Measurements from ENCODE around the gene ADIPOR2.

The ADIPOR2 gene

DNA sequence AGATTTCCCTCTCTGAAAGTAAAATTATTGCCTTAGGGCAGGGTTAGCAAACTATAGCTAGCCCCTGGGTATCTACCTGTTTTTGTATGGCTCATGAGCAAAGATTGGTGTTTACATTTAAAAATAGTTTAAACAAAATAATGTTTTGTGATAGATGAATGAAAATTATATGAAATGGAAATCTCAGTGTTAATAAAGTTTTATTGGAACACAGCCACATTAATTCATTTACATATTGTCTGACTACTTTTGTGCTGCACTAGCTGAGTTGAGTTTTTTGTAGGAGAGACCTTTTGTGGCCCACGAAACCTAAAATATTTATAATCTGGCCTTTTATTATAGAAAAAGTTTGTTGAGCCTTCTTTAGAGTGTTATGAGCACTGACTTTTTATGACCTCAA is 48.5 kb downstream of the ADIPOR2 start:
- Histone ChIP-seq H3K4me2 (ENCODE audit: low read length) (no peak overlapping the region), H3K27me3 (ENCODE audit: insufficient read depth, low read length) (no peaks in the 10 kb centered on the region), H3K4me1 (ENCODE audit: insufficient read depth, low read length, severe bottlenecking) (peaks cover 57% of the 10 kb centered on the region), H3K27ac (ENCODE audit: low read depth, low read length, poor library complexity, severe bottlenecking) (no peak overlapping the region), H3K9me2 (ENCODE audit: low read depth, low read length) (no peaks in the 10 kb centered on the region), H2AFZ (ENCODE audit: low read length) (no peak overlapping the region), H3K9ac (ENCODE audit: low read length) (no peak overlapping the region), H3K4me3 (ENCODE audit: low read depth, low read length, poor library complexity, severe bottlenecking) (no peak overlapping the region), H3K36me3 (ENCODE audit: insufficient read depth, low read length) (no peaks in the 10 kb centered on the region; the same call in 1 of the 2 replicates), H4K20me1 (ENCODE audit: insufficient read depth, low read length) (no peaks in the 10 kb centered on the region), H3K79me2 (ENCODE audit: insufficient read depth, low read length) (peaks cover 67% of the 10 kb centered on the region), H3F3A (ENCODE audit: insufficient read depth, low read length) (no peaks in the 10 kb centered on the region), H3K9me3 (ENCODE audit: low read length) (no peaks in the 10 kb centered on the region)
- TF ChIP-seq, protein P1, sequence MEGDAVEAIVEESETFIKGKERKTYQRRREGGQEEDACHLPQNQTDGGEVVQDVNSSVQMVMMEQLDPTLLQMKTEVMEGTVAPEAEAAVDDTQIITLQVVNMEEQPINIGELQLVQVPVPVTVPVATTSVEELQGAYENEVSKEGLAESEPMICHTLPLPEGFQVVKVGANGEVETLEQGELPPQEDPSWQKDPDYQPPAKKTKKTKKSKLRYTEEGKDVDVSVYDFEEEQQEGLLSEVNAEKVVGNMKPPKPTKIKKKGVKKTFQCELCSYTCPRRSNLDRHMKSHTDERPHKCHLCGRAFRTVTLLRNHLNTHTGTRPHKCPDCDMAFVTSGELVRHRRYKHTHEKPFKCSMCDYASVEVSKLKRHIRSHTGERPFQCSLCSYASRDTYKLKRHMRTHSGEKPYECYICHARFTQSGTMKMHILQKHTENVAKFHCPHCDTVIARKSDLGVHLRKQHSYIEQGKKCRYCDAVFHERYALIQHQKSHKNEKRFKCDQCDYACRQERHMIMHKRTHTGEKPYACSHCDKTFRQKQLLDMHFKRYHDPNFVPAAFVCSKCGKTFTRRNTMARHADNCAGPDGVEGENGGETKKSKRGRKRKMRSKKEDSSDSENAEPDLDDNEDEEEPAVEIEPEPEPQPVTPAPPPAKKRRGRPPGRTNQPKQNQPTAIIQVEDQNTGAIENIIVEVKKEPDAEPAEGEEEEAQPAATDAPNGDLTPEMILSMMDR (IDR thresholded peaks at IDR 0.05; ENCODE audit: low read length), result no peak
- no peak for TF ChIP-seq EZH2 (IDR thresholded peaks at IDR 0.05; ENCODE audit: borderline replicate concordance, low read length)

GRCh38 chr12:1740161-1740948 is 49.5 kb downstream of the ADIPOR2 start:
- Histone ChIP-seq H3K36me3 (ENCODE audit: insufficient read depth, low read length) (peaks cover 8% of the 10 kb centered on the region), H3K27me3 (ENCODE audit: insufficient read depth, low read length) (no peaks in the 10 kb centered on the region), H2AFZ (ENCODE audit: low read length) (no peak overlapping the region), H3K4me3 (ENCODE audit: low read depth, low read length, poor library complexity, severe bottlenecking) (no peak overlapping the region), H4K20me1 (ENCODE audit: insufficient read depth, low read length) (no peaks in the 10 kb centered on the region), H3K4me1 (ENCODE audit: insufficient read depth, low read length, severe bottlenecking) (peaks cover 57% of the 10 kb centered on the region), H3F3A (ENCODE audit: insufficient read depth, low read length) (no peaks in the 10 kb centered on the region), H3K4me2 (ENCODE audit: low read length) (no peak overlapping the region; the same call in 1 of the 2 replicates), H3K9me3 (ENCODE audit: low read length) (0 out of 2 replicates have a peak, but pooled peaks cover 2% of the 10 kb centered on the region), H3K27ac (ENCODE audit: low read depth, low read length, poor library complexity, severe bottlenecking) (peak overlapping the region; percentile 14), H3K9me2 (ENCODE audit: low read depth, low read length) (no peaks in the 10 kb centered on the region), H3K79me2 (ENCODE audit: insufficient read depth, low read length) (peaks cover 67% of the 10 kb centered on the region), H3K9ac (ENCODE audit: low read length) (no peak overlapping the region; the same call in 1 of the 2 replicates)
- TF ChIP-seq, protein P1 (IDR thresholded peaks at IDR 0.05; ENCODE audit: low read length), result no peak
- no peak for TF ChIP-seq EZH2 (IDR thresholded peaks at IDR 0.05; ENCODE audit: borderline replicate concordance, low read length)

DNA sequence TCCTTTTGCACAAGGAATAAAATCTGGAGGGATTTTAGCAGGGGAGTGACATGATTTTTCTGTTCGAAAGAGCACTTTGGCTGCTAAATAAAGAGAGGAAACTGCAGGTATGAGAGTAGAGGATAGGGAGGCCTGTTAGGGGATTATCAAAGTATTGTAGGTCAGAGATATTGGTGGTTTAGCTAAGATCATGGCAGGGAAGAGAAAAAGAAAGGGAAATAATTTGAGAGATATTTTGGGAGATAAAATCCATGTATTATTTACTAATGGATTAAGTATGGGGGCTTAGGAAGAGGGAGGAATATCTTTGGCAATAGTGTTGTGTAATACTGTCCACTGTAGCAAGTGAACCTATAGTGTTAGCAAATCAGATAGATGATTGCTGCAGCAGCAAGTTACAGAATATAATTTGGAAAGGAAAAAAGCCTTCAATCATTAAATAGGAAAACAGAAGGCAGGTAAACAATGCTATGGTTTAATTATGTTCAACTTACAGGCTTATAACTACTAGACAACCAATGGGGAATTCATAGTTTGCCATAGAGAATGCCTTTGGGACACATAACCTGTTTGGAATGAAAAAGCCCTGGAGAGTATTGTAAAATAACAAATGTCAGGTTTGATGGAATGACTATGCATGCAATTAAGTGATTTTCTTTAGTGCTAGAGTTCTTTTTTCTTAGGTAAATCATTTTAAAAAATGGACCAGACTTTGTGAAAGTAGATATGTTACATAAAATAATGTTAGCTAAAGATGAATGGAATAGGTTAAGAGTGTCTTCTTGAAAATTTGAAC is 50.5 kb downstream of the ADIPOR2 start:
- Histone ChIP-seq H3K4me2 (ENCODE audit: low read length) (no peak overlapping the region; the same call in 1 of the 2 replicates), H3K36me3 (ENCODE audit: insufficient read depth, low read length) (peaks cover 16% of the 10 kb centered on the region), H3K4me3 (ENCODE audit: low read depth, low read length, poor library complexity, severe bottlenecking) (no peak overlapping the region)

More for the DNA sequence above, 50.5 kb downstream of the ADIPOR2 start:
- Histone ChIP-seq H3K9me3 (ENCODE audit: low read length) (0 out of 2 replicates have a peak, but pooled peaks cover 9% of the 10 kb centered on the region), H3K79me2 (ENCODE audit: insufficient read depth, low read length) (peaks cover 67% of the 10 kb centered on the region), H3K9ac (ENCODE audit: low read length) (peak overlapping the region; percentile 6; the same call in 1 of the 2 replicates), H3F3A (ENCODE audit: insufficient read depth, low read length) (no peaks in the 10 kb centered on the region), H3K9me2 (ENCODE audit: low read depth, low read length) (no peaks in the 10 kb centered on the region), H3K27ac (ENCODE audit: low read depth, low read length, poor library complexity, severe bottlenecking) (peak overlapping the region; percentile 14), H4K20me1 (ENCODE audit: insufficient read depth, low read length) (no peaks in the 10 kb centered on the region), H3K27me3 (ENCODE audit: insufficient read depth, low read length) (no peaks in the 10 kb centered on the region), H2AFZ (ENCODE audit: low read length) (no peak overlapping the region), H3K4me1 (ENCODE audit: insufficient read depth, low read length, severe bottlenecking) (peaks cover 57% of the 10 kb centered on the region)
- TF ChIP-seq EZH2 (IDR thresholded peaks at IDR 0.05; ENCODE audit: borderline replicate concordance, low read length), result no peak
- TF ChIP-seq, protein P1 (IDR thresholded peaks at IDR 0.05; ENCODE audit: low read length), result no peak

Data from OCI-LY1 (cell line).